Measurements from ENCODE around the gene NSRP1. TPM values are rescaled to one million over a fixed set of nuclear protein-coding genes. Genes with fewer than 3 reads are reported as not detected.

NSRP1 gene
- total and polyA plus RNA-seq, 2 of the 8 experiments (the other 6 are each of a cell fraction or from before 2014, with no cell fraction given): 6.1 to 22.4 TPM

GRCh38 chr17:30116345-30116660, 313 bp upstream of the NSRP1 start:
- Histone ChIP-seq H3K36me3 (ENCODE audit: control insufficient read depth in 2 of 4, insufficient read depth in 4 of 4, low read length in 3 of 4) (peaks cover 0 to 15% (median 0%) of the 10 kb centered on the region in 4 experiments; a peak in 3 of 8 replicates), H3K27me3 (replicated peaks in 1 of 4; ENCODE audit: control insufficient read depth in 3 of 4, extremely low read depth in 1 of 4, insufficient read depth in 3 of 4, low read length in 3 of 4) (no peaks in the 10 kb centered on the region), H2BK20ac (ENCODE audit: low read length) (no peak overlapping the region), H2BK5ac (ENCODE audit: low read depth, low read length) (peak overlapping the region; percentile 94), H3K9me3 (ENCODE audit: insufficient read depth in 2 of 2, low read depth in 1 of 2, low read length in 1 of 2) (no peaks in the 10 kb centered on the region), H4K20me1 (replicated peaks in 1 of 2; ENCODE audit: control insufficient read depth in 1 of 2, insufficient read depth in 2 of 2, low read length in 2 of 2) (peaks cover 0 to 1% of the 10 kb centered on the region in 2 experiments), H3K79me2 (ENCODE audit: control insufficient read depth in 1 of 2, insufficient read depth in 2 of 2, low read length in 2 of 2) (peaks cover 0 to 44% of the 10 kb centered on the region in 2 experiments; a peak in 3 of 4 replicates), H3K23me2 (ENCODE audit: low read depth, low read length) (peaks cover 5% of the 10 kb centered on the region), H3K9ac (replicated peaks in 1 of 4; ENCODE audit: extremely low read depth in 1 of 4, low read depth in 3 of 4, low read length in 3 of 4) (peak overlapping the region; percentile 43 to 100 (median 100)), H3K4me3 (ENCODE audit: extremely low read depth in 1 of 4, insufficient read depth in 2 of 4, low read depth in 3 of 4, low read length in 4 of 4) (peak overlapping the region; percentile 80 to 100 (median 94)), H3K79me1 (ENCODE audit: low read depth, low read length) (no peaks in the 10 kb centered on the region), H4K91ac (replicated peaks; ENCODE audit: insufficient read length, low read length) (peak overlapping the region; percentile 87), H4K8ac (ENCODE audit: extremely low read depth, insufficient read depth, low read length) (peak overlapping the region; percentile 92; the same call in 1 of the 2 replicates), H2AFZ (ENCODE audit: low read length) (peak overlapping the region; percentile 45), H3K18ac (ENCODE audit: extremely low read depth, low read length) (peak overlapping the region; percentile 75), H3K4me1 (replicated peaks in 1 of 4; ENCODE audit: control insufficient read depth in 3 of 4, insufficient read depth in 4 of 4, low read length in 3 of 4) (no peaks in the 10 kb centered on the region), H4K5ac (ENCODE audit: insufficient read length, low read depth, low read length) (peak overlapping the region; percentile 93), H2BK12ac (ENCODE audit: low read depth, low read length) (no peak overlapping the region; the same call in 1 of the 2 replicates), H3K23ac (ENCODE audit: insufficient read length) (no peak overlapping the region), H3K14ac (ENCODE audit: insufficient read length) (no peak overlapping the region), H2BK120ac (replicated peaks; ENCODE audit: low read depth, low read length) (no peak overlapping the region), H3K4ac (replicated peaks; ENCODE audit: insufficient read length, low read depth, low read length) (no peak overlapping the region), H3K4me2 (ENCODE audit: insufficient read depth in 1 of 2, low read depth in 2 of 2, low read length in 2 of 2) (peak overlapping the region; percentile 68 to 72), H3K27ac (ENCODE audit: low read depth, low read length) (peak overlapping the region; percentile 98), H2AK5ac (ENCODE audit: low read depth, low read length) (no peak overlapping the region), H3K56ac (replicated peaks; ENCODE audit: insufficient read length, low read depth, low read length) (peak overlapping the region; percentile 97), H2BK15ac (ENCODE audit: low read length) (no peak overlapping the region)
- POLR2A ChIA-PET (ENCODE audit: partially characterized antibody): interaction anchor here (0.9 to 1.8 kb wide), 3 partner anchors 8 to 12 kb away, joined by 6 to 7 read pairs (median 7); no protein-coding TSS in a partner anchor
- DNase-seq (ENCODE audit: low read depth in 1 of 2, low spot score in 2 of 2) (no peak), FAIRE-seq (no peak)
- CTCF ChIA-PET (ENCODE audit: partially characterized antibody): interaction anchor here (0.8 to 1.5 kb wide), 2 partner anchors 9 to 12 kb away, joined by 3 to 7 read pairs; no protein-coding TSS in a partner anchor
- WGBS, 2 experiments (ENCODE audit: extremely low coverage in 1 of 2, insufficient coverage in 1 of 2, insufficient read length in 1 of 2, insufficient replicate concordance in 2 of 2, low coverage in 1 of 2, low lambda C conversion rate in 2 of 2, missing lambda C conversion rate in 1 of 2): 19% methylated on average over 10 of the region's 10 CpGs; no CpG with 5 or more reads in 1 of the 2 experiments
- TF ChIP-seq RNF2 (IDR thresholded peaks at IDR 0.05; ENCODE audit: borderline replicate concordance, low read depth, low read length, missing control alignments, poor library complexity, severe bottlenecking) (no peak), POLR2AphosphoS5 (IDR thresholded peaks at IDR 0.05; ENCODE audit: low read depth, low read length) (no peak), CTCF (IDR thresholded peaks at IDR 0.05; ENCODE audit: control extremely low read depth in 1 of 3, insufficient read depth in 1 of 3, low read depth in 1 of 3, low read length in 3 of 3) (no peak), SIX5 (IDR thresholded peaks at IDR 0.05; ENCODE audit: low read depth, low read length) (no peak), TAF7 (optimal IDR thresholded peaks at IDR 0.05; ENCODE audit: borderline replicate concordance, low read depth, low read length) (no peak), SP4 (IDR thresholded peaks at IDR 0.05; ENCODE audit: low read length) (no peak), MAX (IDR thresholded peaks at IDR 0.05) (no peak), CTBP2 (IDR thresholded peaks at IDR 0.05; ENCODE audit: borderline replicate concordance, insufficient read depth, insufficient read length, low read length) (no peak), CBX5 (IDR thresholded peaks at IDR 0.05; ENCODE audit: low read depth, low read length) (no peak), SUZ12 (IDR thresholded peaks at IDR 0.05; ENCODE audit: low read length) (no peak)
